ENCODE measurements around the gene PSMD13. TPM values are rescaled to one million over a fixed set of nuclear protein-coding genes. Genes with fewer than 3 reads are reported as not detected.
A peak's percentile ranks its signal among the peaks of the same experiment; 100 is the strongest.

PSMD13 gene
- polyA plus RNA-seq, 6 donors from 2014 or later, result 193 to 258 (median 215) TPM

- no peak for DNase-seq
- H3K4me1 Mint-ChIP-seq, result peaks cover 5 to 15% (median 7%) of the 10 kb centered on the region in 3 donors
- H3K36me3 Mint-ChIP-seq, result no peaks in the 10 kb centered on the region
- H3K4me3 Mint-ChIP-seq, result peak overlapping the region in 1 of 8 donors; percentile 33
- no peaks in the 10 kb centered on the region for H3K9me3 Mint-ChIP-seq
- peak overlapping the region in 1 of 6 donors; percentile 46 for H3K27ac Mint-ChIP-seq
- ATAC-seq (ENCODE audit: low read depth in 2 of 2), result no peak
- peaks cover 0 to 11% (median 7%) of the 10 kb centered on the region in 3 donors for H3K27me3 Mint-ChIP-seq
Observed at GRCh38 chr11:297051-297585, 60.3 kb downstream of the PSMD13 start.

- ATAC-seq (ENCODE audit: low read depth in 2 of 2) (no peak), DNase-seq (no peak)
- Mint-ChIP-seq H3K36me3 (no peaks in the 10 kb centered on the region), H3K4me1 (peaks cover 9 to 16% (median 10%) of the 10 kb centered on the region in 3 donors), H3K27ac (peak overlapping the region in 1 of 6 donors; percentile 46), H3K27me3 (peaks cover 0 to 11% (median 7%) of the 10 kb centered on the region in 3 donors), H3K4me3 (peak overlapping the region in 1 of 8 donors; percentile 12), H3K9me3 (no peaks in the 10 kb centered on the region)
Observed at GRCh38 chr11:297586-298405, 61.0 kb downstream of the PSMD13 start.

- Mint-ChIP-seq H3K4me3 (peak overlapping the region in 1 of 8 donors; percentile 12), H3K9me3 (no peaks in the 10 kb centered on the region), H3K4me1 (peaks cover 17 to 24% (median 17%) of the 10 kb centered on the region in 3 donors), H3K36me3 (no peaks in the 10 kb centered on the region), H3K27ac (no peak overlapping the region), H3K27me3 (peaks cover 0 to 11% (median 7%) of the 10 kb centered on the region in 3 donors)
- ATAC-seq (ENCODE audit: low read depth in 2 of 2) (no peak), DNase-seq (no peak)
Observed at GRCh38 chr11:298406-299065, 61.8 kb downstream of the PSMD13 start.

GRCh38 chr11:299081-299891 lies 62.5 kb downstream of the PSMD13 start, which contains the start of gene IFITM5:
TSS of gene IFITM5 (minus strand) at chr11:299526. CDS start at chr11:299490, 36 bp downstream.
- DNase-seq (no peak), ATAC-seq (ENCODE audit: low read depth in 2 of 2) (no peak)
- H3K4me1 Mint-ChIP-seq, result peaks cover 22 to 28% (median 23%) of the 10 kb centered on the region in 3 donors
- no peaks in the 10 kb centered on the region for H3K9me3 Mint-ChIP-seq
- peaks cover 0 to 11% (median 7%) of the 10 kb centered on the region in 3 donors for H3K27me3 Mint-ChIP-seq
- H3K27ac Mint-ChIP-seq, result no peak within 1 kb of the TSS
- H3K4me3 Mint-ChIP-seq, result peak within 1 kb of the TSS in 1 of 8 donors; percentile 12
- H3K36me3 Mint-ChIP-seq, result no peaks in the 10 kb centered on the region

DNA sequence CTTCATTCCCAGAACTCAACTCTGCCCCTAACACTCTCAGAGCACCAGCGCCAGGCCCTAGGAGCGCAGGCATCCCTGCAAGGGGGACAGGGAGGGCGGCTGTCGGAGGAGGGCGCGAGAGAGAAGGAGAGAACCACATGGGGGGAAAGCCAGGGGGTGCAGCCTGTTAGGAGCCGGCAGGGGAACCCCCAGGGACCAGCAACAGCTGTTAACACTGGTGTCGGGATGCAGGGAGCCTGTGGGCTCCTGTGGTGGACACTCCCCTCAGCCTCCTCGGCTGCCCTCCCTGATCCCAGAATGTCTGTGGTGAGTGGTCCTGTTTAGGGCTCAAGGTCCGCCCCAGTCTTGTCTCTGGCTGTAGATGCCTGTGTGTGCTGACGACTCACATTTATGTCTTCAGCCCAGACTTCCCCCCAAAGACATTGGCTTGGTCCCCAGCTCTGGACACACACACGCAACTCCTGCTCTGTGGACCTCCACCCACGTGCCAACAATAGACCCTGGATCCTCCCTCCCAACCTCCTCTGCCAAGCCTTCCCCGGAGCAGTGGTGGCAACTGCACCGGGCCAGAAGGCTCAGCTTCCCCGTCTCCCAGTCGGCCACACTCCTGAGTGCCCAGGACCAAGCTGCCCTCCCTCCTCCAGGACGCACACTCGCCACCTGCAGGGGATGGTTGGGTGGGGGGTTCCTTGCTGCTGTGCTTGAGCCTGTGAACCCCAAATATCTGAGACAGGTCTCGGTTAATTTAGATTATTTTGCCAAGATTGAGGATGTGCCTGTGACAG lies 63.4 kb downstream of the PSMD13 start:
- Mint-ChIP-seq H3K27me3 (peaks cover 0 to 11% (median 7%) of the 10 kb centered on the region in 3 donors), H3K4me3 (no peak overlapping the region), H3K27ac (peak overlapping the region in 1 of 6 donors; percentile 45), H3K9me3 (no peaks in the 10 kb centered on the region), H3K36me3 (no peaks in the 10 kb centered on the region), H3K4me1 (peaks cover 22 to 30% (median 28%) of the 10 kb centered on the region in 3 donors)
- ATAC-seq (ENCODE audit: low read depth in 2 of 2) (peak in 1 of 2 donors; percentile 29), DNase-seq (no peak)

Other genes starting within 250 kb of the PSMD13 start
- 1 to 10 TPM in 2 of 6 donors, not detected in 4; 1.9 to 2.1 TPM for gene SCGB1C1, start 43.9 kb upstream of the PSMD13 start, polyA plus RNA-seq (ENCODE audit: low read depth in 6 of 6)
- 10 to 100 TPM; 23.4 to 72.3 (median 44.7) TPM for gene BET1L, start 29.6 kb upstream of the PSMD13 start, polyA plus RNA-seq (ENCODE audit: low read depth in 6 of 6)
- 10 to 100 TPM; 66.8 to 83.6 (median 72.6) TPM for gene RIC8A, start 29.3 kb upstream of the PSMD13 start, polyA plus RNA-seq (ENCODE audit: low read depth in 6 of 6)
- 10 to 100 TPM in 3 of 6 donors, 1 to 10 TPM in 3; 1.4 to 14.2 (median 8.8) TPM for gene SIRT3, start 634 bp upstream of the PSMD13 start, polyA plus RNA-seq (ENCODE audit: low read depth in 6 of 6)
- 1 to 10 TPM; 1.4 to 3.3 (median 2.2) TPM for gene NLRP6, start 41.4 kb downstream of the PSMD13 start, polyA plus RNA-seq (ENCODE audit: low read depth in 6 of 6)
- 1 to 10 TPM; 3.4 to 8.3 (median 4.3) TPM for gene PGGHG, start 52.1 kb downstream of the PSMD13 start, polyA plus RNA-seq (ENCODE audit: low read depth in 6 of 6)
- not detected for gene IFITM5, start 62.5 kb downstream of the PSMD13 start, polyA plus RNA-seq (ENCODE audit: low read depth in 6 of 6)
- 1,000 to 10,000 TPM in 4 of 6 donors, 100 to 1,000 TPM in 2; 915 to 1,467 (median 1,288) TPM for gene IFITM2, start 70.8 kb downstream of the PSMD13 start, polyA plus RNA-seq (ENCODE audit: low read depth in 6 of 6)
- 100 to 1,000 TPM; 152 to 299 (median 164) TPM for gene IFITM1, start 77.1 kb downstream of the PSMD13 start, polyA plus RNA-seq (ENCODE audit: low read depth in 6 of 6)
- gene IFITM3, start 83.9 kb downstream of the PSMD13 start, polyA plus RNA-seq (ENCODE audit: low read depth in 6 of 6), result 100 to 1,000 TPM in 1 of 6 donors, 10 to 100 TPM in 3, 1 to 10 TPM in 1, under 1 TPM in 1; 0.71 to 178 (median 64.1) TPM
- gene B4GALNT4, start 132.5 kb downstream of the PSMD13 start, polyA plus RNA-seq (ENCODE audit: low read depth in 6 of 6), result not detected
- gene PKP3, start 157.2 kb downstream of the PSMD13 start, polyA plus RNA-seq (ENCODE audit: low read depth in 6 of 6), result under 1 TPM in 2 of 6 donors, not detected in 4; 0.09 to 0.13 TPM
- gene SIGIRR, start 178.0 kb downstream of the PSMD13 start, polyA plus RNA-seq (ENCODE audit: low read depth in 6 of 6), result 10 to 100 TPM; 30.4 to 72.0 (median 53.5) TPM
- 1 to 10 TPM in 5 of 6 donors, not detected in 1; 1.9 to 4.5 (median 3.4) TPM for gene ANO9, start 205.0 kb downstream of the PSMD13 start, polyA plus RNA-seq (ENCODE audit: low read depth in 6 of 6)
- gene PTDSS2, start 213.3 kb downstream of the PSMD13 start, polyA plus RNA-seq (ENCODE audit: low read depth in 6 of 6), result 10 to 100 TPM in 4 of 6 donors, 1 to 10 TPM in 2; 5.5 to 12.3 (median 10.3) TPM

Measured in naive B cell (primary cell).